OCI-LY7 (cell line): ENCODE data around the gene PSMD1.

ENCODE experiments used
- CTCF ChIP-seq: fragments of 200-600 bp; sonication (generic); conservative IDR thresholded peaks from 2 replicates; pipeline ENCODE4 v1.5.1; 2014; ENCODE audit warnings: mild to moderate bottlenecking, antibody characterized with exemption, low read length, moderate library complexity, mixed read lengths
- EZH2phosphoT487 ChIP-seq: fragments of 200-600 bp; sonication (generic); IDR thresholded peaks from 2 replicates; pipeline ENCODE4 v1.6.1; 2018; ENCODE audit warnings: low read depth, borderline replicate concordance, mild to moderate bottlenecking, mixed run types, antibody characterized with exemption, low read length, moderate library complexity, mixed read lengths

GRCh38 chr2:231219289-231219688, 162.6 kb downstream of the PSMD1 start:
- TF ChIP-seq CTCF (no peak), EZH2phosphoT487 (no peak)
